Heart left ventricle (tissue), 13 donors: ENCODE results near the gene OTULINL.

Experiments
- POLR2A ChIP-seq, 2 donors: fragments of 450-650 bp; IDR thresholded peaks; one replicate each; pipeline ENCODE4 v1.6.1; 2017; ENCODE audit warnings: antibody characterized with exemption in 2 of 2, mild to moderate bottlenecking in 2 of 2, moderate library complexity in 2 of 2
- TF ChIP-seq, protein P1 (sequence below), 12 donors: fragments of 200-600 bp; sonication (generic) in 4 of 12; IDR thresholded peaks; one replicate each; pipeline versions ENCODE4 v1.5.0 to v1.8.0; 2018 to 2022; ENCODE audit warnings: antibody characterized with exemption in 12 of 12, mild to moderate bottlenecking in 5 of 12
- donor health status: ischemic (EF 13 %, LVEDD 7.1; RV severe dilation, severe dysfunction).
- donor health status: DM: no; HTN: yes; CAD: no.
- donor health status: DM: no; HTN: no; CAD: no.
- donor health status: ischemic (EF 25% LVEDD 6.9; RV normal size, moderate dysfunction).
- donor health status: ischemic (EF 25% LVEDD 5.7; RV mildly dilated, moderate dysfunction).
- donor health status: ischemic (EF 35%, LVEDD 5.7; RV mildly dilated, moderate dysfunction).
- donor health status: nonischemic (EF 11% LVEDD 7.7; RV severe dilation, severe dysfunction).
- donor health status: DM: yes; HTN: yes; CAD: no.
- donor health status: PGD.
- donor health status: ischemic (EF 29% LVEDD 5.4; RV normal size, mild dysfunction).
- donor health status: nonischemic (EF 23%, LVEDD 6.1; RV moderate dilation, normal function).

DNA sequence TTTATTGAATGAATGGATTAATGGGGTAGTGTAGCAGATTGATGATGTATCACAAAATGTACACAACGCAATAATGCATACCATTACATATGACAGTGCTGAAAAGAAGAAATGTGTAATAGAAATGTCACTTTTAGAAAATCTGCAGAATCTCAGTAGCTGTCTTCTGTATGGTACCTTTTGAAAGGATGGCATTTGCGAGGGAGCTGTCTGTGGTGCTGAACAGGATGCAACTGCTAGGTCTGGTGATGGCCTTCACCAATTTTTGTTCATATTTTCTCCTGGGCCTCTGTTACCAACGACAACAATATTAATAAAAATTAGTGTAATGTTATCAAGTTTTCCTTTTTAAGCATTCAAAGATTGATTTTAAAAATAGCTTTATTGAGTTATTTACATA is 46.8 kb downstream of the OTULINL start:
- no peak for TF ChIP-seq POLR2A (IDR thresholded peaks at IDR 0.05)
- TF ChIP-seq, protein P1, sequence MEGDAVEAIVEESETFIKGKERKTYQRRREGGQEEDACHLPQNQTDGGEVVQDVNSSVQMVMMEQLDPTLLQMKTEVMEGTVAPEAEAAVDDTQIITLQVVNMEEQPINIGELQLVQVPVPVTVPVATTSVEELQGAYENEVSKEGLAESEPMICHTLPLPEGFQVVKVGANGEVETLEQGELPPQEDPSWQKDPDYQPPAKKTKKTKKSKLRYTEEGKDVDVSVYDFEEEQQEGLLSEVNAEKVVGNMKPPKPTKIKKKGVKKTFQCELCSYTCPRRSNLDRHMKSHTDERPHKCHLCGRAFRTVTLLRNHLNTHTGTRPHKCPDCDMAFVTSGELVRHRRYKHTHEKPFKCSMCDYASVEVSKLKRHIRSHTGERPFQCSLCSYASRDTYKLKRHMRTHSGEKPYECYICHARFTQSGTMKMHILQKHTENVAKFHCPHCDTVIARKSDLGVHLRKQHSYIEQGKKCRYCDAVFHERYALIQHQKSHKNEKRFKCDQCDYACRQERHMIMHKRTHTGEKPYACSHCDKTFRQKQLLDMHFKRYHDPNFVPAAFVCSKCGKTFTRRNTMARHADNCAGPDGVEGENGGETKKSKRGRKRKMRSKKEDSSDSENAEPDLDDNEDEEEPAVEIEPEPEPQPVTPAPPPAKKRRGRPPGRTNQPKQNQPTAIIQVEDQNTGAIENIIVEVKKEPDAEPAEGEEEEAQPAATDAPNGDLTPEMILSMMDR (IDR thresholded peaks at IDR 0.05), result no peak
